Eye (tissue), 1 donor: Measurements from ENCODE around the gene SEC14L1.
"Not testable (repeated sequence)": the region's sequence is repeated elsewhere in the genome, so short reads cannot be mapped to it uniquely, and the experiment has no call there.

ENCODE experiments used
- DNase-seq: peaks from one replicate; pipeline ENCODE4 v3.0.0-alpha.2; 2015

The SEC14L1 gene

DNA sequence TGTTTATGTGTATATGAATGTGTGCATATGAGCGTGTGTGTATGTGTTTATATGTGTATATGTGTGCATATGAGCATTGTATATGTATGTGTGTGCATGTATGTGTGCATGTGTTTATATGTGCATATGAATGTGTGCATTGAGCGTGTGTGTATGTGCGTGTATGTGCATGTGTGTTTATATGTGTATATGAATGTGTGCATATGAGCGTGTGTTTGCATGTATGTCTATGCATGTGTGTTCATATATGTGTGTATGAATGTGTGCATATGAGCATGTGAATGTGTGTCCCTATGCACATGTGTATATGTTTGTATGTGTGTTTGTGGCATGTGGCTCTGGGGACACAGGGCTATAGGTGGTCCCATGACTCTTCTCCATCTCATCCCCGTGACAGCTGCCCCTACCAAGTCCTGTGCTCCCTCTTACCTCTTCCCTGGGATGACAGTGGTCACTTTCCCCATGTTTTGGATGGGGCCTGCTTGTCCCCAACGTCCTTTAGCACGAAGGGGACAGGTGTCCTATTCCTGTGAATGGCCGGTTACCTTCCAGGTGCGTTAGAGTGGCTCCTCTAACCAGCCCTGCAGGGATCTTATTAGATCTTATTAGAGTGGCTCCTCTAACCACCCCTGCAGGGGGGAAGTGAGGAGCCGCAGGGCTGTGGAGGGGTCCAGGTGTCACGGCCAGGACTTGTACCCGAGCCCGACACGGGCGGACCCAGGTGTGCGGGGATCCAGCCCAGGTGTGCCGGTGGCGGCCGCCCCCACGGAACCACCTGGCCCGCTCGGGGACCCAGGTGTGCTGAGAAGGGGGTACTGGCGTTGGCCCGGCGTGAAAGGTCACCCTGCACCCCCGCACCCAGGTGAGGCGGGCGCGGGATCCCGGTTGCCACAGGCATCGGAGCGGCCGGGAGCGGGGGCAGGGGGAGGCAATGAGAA, 105.6 kb downstream of the SEC14L1 start:
- DNase-seq: no peak

GRCh38 chr17:77247048-77247541, 106.3 kb downstream of the SEC14L1 start:
- DNase-seq: peak; percentile 96

DNA sequence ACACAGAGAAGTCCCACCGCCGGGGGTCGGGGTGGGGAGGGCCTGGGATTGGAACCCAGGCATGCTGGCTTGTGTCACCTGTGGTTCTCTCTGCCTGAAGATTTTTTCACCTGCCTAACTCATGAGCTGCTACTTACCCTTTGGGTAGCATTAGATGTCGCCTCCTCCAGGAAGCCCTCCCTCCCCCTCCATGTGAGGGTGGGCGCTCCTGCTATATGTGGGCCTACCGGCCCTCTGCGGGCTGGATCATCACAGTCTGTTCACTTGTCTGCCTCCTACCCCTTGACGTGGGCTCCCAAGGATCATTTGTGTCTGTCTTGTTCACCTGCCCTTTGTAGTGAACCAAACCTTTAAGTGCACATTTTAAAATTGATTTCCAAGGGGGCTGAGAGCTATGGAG, 106.8 kb downstream of the SEC14L1 start:
- no peak for DNase-seq

GRCh38 chr17:77248216-77249114, 107.7 kb downstream of the SEC14L1 start:
- DNase-seq: no peak

- DNase-seq: no peak
These were observed 110.9 kb downstream of the SEC14L1 start for GRCh38 chr17:77251622-77252183.

GRCh38 chr17:77252306-77252705, 111.5 kb downstream of the SEC14L1 start:
- DNase-seq: not testable (repeated sequence)

GRCh38 chr17:77253611-77254051, 112.9 kb downstream of the SEC14L1 start:
- no peak for DNase-seq

- peak; percentile 50 for DNase-seq
These were observed 114.4 kb downstream of the SEC14L1 start for GRCh38 chr17:77254951-77255825.

- not testable (repeated sequence) for DNase-seq
These were observed 115.2 kb downstream of the SEC14L1 start for GRCh38 chr17:77255970-77256369.

GRCh38 chr17:77256710-77257109, 115.9 kb downstream of the SEC14L1 start:
- no peak for DNase-seq

- no peak for DNase-seq
These were observed 116.4 kb downstream of the SEC14L1 start for GRCh38 chr17:77257169-77257568.

GRCh38 chr17:77257596-77258458, 117.1 kb downstream of the SEC14L1 start:
- DNase-seq: no peak

GRCh38 chr17:77258638-77259037, 117.9 kb downstream of the SEC14L1 start:
- no peak for DNase-seq

DNA sequence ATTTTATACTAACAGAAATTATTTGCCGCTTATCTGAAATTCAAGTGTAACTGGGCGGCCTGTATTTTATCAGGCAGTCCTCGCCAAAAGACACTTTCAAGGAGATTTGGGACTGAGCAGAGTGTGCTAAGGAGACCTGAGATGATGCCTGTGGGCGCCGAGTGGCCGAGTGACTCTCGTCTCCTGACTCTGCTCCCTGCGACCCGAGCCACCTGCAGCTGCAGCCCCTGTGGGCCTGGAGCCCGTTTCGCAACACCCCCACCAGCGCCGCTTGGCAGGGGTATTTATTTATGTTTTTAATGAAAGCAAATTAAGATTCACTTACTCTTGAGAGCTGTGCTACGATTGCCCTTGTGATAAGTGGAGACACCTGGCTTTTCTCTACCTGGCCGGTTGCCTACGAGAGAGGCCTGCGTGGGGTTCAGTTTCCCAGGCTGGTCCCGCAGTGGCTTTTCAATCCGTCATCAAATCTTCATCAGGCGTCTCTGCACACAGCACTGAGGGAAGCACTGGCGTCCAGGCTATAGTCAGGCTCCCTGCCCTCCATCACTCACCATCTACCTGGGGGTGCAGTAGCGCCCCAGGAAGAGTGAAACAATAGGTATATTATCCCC, 124.0 kb downstream of the SEC14L1 start:
- no peak for DNase-seq

DNA sequence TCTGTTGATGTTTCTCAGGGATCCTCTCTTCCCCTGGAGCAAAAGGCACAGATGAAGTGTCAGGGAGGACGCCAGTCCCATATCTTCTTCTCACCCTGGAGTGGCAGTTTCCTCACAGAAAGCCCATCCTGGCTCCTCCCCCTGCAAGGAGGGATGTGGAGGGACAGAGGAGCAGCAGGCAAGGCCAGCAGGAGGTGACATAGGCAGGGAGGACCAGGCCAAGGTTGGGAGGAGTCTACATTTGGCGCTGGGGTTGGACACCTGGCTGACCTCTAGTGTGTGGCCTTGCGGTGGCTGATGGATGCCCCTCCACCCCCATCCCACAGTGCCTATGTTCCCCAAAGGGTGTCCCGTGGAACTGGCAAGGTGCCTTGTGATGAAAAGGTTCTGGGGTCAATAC, 125.4 kb downstream of the SEC14L1 start:
- DNase-seq: no peak
